Bronchus fibroblast of lung (primary cell): ENCODE measurements around the gene PTCRA. TPM values are rescaled to one million over a fixed set of nuclear protein-coding genes. Genes with fewer than 3 reads are reported as not detected.

Experiments used
- total RNA-seq: library from RNA; depleted of rRNA; stranded (reverse); fragments of >200 nt; gene quantifications from 2 replicates; pipeline ENCODE4 v1.2.3, GENCODE V29; 2015

PTCRA gene
- not detected in 2 replicates for total RNA-seq

GRCh38 chr6:42915732-42916131 lies at the start of gene PTCRA:
Gene PTCRA (plus strand): TSS chr6:42916053. CDS start chr6:42916070, 17 bp downstream.

GRCh38 chr6:42879372-42880239 lies 36.2 kb upstream of the PTCRA start, which contains the start of gene RPL7L1:
Gene RPL7L1 (plus strand): TSS chr6:42879616. CDS start chr6:42879911, 295 bp downstream.

GRCh38 chr6:42928986-42929820 lies 13.3 kb downstream of the PTCRA start, which contains the start of gene CNPY3:
Gene CNPY3 (plus strand): TSS chr6:42929480. CDS start chr6:42929571, 91 bp downstream.

GRCh38 chr6:42960243-42961019 lies 44.6 kb downstream of the PTCRA start, which contains the start of gene GNMT:
Gene GNMT (plus strand): TSS chr6:42960754. CDS start chr6:42960768, 14 bp downstream.

Other genes starting within 250 kb of the PTCRA start
- 1.7 and 2.1 TPM in 2 replicates for gene PRPH2, start 193.5 kb upstream of the PTCRA start, total RNA-seq
- 30.3 and 34.3 TPM in 2 replicates for gene TBCC, start 169.9 kb upstream of the PTCRA start, total RNA-seq
- gene BICRAL, start 134.0 kb upstream of the PTCRA start, total RNA-seq: 2.7 and 3.4 TPM in 2 replicates
- gene RPL7L1, start 36.4 kb upstream of the PTCRA start, total RNA-seq: 97.8 and 108 TPM in 2 replicates
- 28.7 and 29.3 TPM in 2 replicates for gene CNPY3, start 13.4 kb downstream of the PTCRA start, total RNA-seq
- not detected in 2 replicates for gene GNMT, start 44.7 kb downstream of the PTCRA start, total RNA-seq
- 22.0 and 23.2 TPM in 2 replicates for gene PEX6, start 63.1 kb downstream of the PTCRA start, total RNA-seq
- gene PPP2R5D, start 68.5 kb downstream of the PTCRA start, total RNA-seq: 54.3 and 71.8 TPM in 2 replicates
- 110 and 111 TPM in 2 replicates for gene MEA1, start 97.9 kb downstream of the PTCRA start, total RNA-seq
- 83.7 and 84.1 TPM in 2 replicates for gene KLHDC3, start 98.2 kb downstream of the PTCRA start, total RNA-seq
- 109 and 114 TPM in 2 replicates for gene RRP36, start 105.6 kb downstream of the PTCRA start, total RNA-seq
- gene CUL7, start 137.8 kb downstream of the PTCRA start, total RNA-seq: 27.6 and 30.0 TPM in 2 replicates
- 32.6 and 53.5 TPM in 2 replicates for gene MRPL2, start 143.4 kb downstream of the PTCRA start, total RNA-seq
- 7.6 and 8.3 TPM in 2 replicates for gene KLC4, start 143.6 kb downstream of the PTCRA start, total RNA-seq
- 96.6 and 102 TPM in 2 replicates for gene PTK7, start 160.3 kb downstream of the PTCRA start, total RNA-seq